H1 (cell line): ENCODE data around the gene MAGI1. TPM values are rescaled to one million over a fixed set of nuclear protein-coding genes. Genes with fewer than 3 reads are reported as not detected.
A peak's percentile ranks its signal among the peaks of the same experiment; 100 is the strongest.

Experiments
- CTCF ChIA-PET: fragments of 300-600 bp; sonication (Branson Sonifier 250); formaldehyde crosslinking; loops from one replicate; lab custom pipeline; 2021; ENCODE audit not compliant: partially characterized antibody; lab: Charles Lee
- POLR2A ChIA-PET: fragments of 300-600 bp; sonication (Branson Sonifier 250); formaldehyde crosslinking; loops from one replicate; lab custom pipeline; 2021; ENCODE audit warnings: inconsistent platforms; ENCODE audit not compliant: partially characterized antibody; lab: Charles Lee
- DNase-seq, 2 experiments: peaks; one replicate each; pipeline versions ENCODE4 v3.0.0 to v3.0.0-alpha.2; 2010 to 2022; ENCODE audit warnings: low spot score in 2 of 2, low read depth in 1 of 2, mixed read lengths in 1 of 2
- FAIRE-seq: peaks from 2 replicates; lab custom pipeline; 2011; peaks lifted over from hg19 to GRCh38; lab: Jason Lieb, UNC
- H2AFZ ChIP-seq: 2 replicates; pipeline ENCODE4 v1.8.1; 2012; ENCODE audit warnings: low read length, inconsistent platforms
- H2AK5ac ChIP-seq: 2 replicates; pipeline ENCODE4 v1.6.1; 2013; ENCODE audit warnings: low read depth, low read length
- H2BK120ac ChIP-seq: replicated peaks from 2 replicates; pipeline ENCODE3; 2013; ENCODE audit warnings: low read depth, low read length, inconsistent platforms
- H2BK12ac ChIP-seq: 2 replicates; pipeline ENCODE4 v1.6.1; 2013; ENCODE audit warnings: low read depth, low read length
- H2BK15ac ChIP-seq: 2 replicates; pipeline ENCODE4 v1.6.1; 2013; ENCODE audit warnings: low read length
- H2BK20ac ChIP-seq: 2 replicates; pipeline ENCODE4 v1.6.1; 2013; ENCODE audit warnings: low read length
- H2BK5ac ChIP-seq: 2 replicates; pipeline ENCODE4 v1.6.1; 2013; ENCODE audit warnings: low read depth, low read length
- H3K14ac ChIP-seq: 2 replicates; pipeline ENCODE4 v1.6.1; 2013; ENCODE audit warnings: inconsistent platforms; ENCODE audit not compliant: insufficient read length
- H3K18ac ChIP-seq: 2 replicates; pipeline ENCODE4 v1.6.1; 2013; ENCODE audit warnings: low read length; ENCODE audit errors: extremely low read depth
- H3K23ac ChIP-seq: 2 replicates; pipeline ENCODE4 v1.6.1; 2013; ENCODE audit warnings: inconsistent platforms; ENCODE audit not compliant: insufficient read length
- H3K23me2 ChIP-seq: 2 replicates; pipeline ENCODE4 v1.6.1; 2013; ENCODE audit warnings: low read depth, low read length
- H3K27ac ChIP-seq: 2 replicates; pipeline ENCODE4 v1.6.1; 2011; ENCODE audit warnings: low read depth, low read length, inconsistent platforms
- H3K27me3 ChIP-seq, 4 experiments: replicated peaks in 1 of 4; 1 replicate in 1 of 4; 2 replicates in 3 of 4; pipeline versions ENCODE4 v1.6.1 to v1.8.1; 2011 to 2013; ENCODE audit warnings: low read length in 3 of 4, mild to moderate bottlenecking in 3 of 4, inconsistent platforms in 2 of 4, mixed read lengths in 2 of 4, moderate library complexity in 1 of 4; ENCODE audit not compliant: control insufficient read depth in 3 of 4, insufficient read depth in 3 of 4; ENCODE audit errors: extremely low read depth in 1 of 4
- H3K36me3 ChIP-seq, 4 experiments: 2 replicates each; pipeline versions ENCODE4 v1.6.1 to v1.8.1; 2011 to 2013; ENCODE audit warnings: mild to moderate bottlenecking in 4 of 4, low read length in 3 of 4, moderate library complexity in 2 of 4, control low read depth in 1 of 4, inconsistent platforms in 1 of 4; ENCODE audit not compliant: insufficient read depth in 4 of 4, control insufficient read depth in 2 of 4
- H3K4ac ChIP-seq: replicated peaks from 2 replicates; pipeline ENCODE3; 2013; ENCODE audit warnings: low read length, low read depth, mixed read lengths, inconsistent platforms; ENCODE audit not compliant: insufficient read length
- H3K4me1 ChIP-seq, 4 experiments: replicated peaks in 1 of 4; 1 replicate in 1 of 4; 2 replicates in 3 of 4; pipeline versions ENCODE4 v1.6.1 to v1.8.1; 2011 to 2013; ENCODE audit warnings: low read length in 3 of 4, inconsistent platforms in 2 of 4, mixed read lengths in 1 of 4; ENCODE audit not compliant: insufficient read depth in 4 of 4, control insufficient read depth in 3 of 4
- H3K4me2 ChIP-seq, 2 experiments: 2 replicates each; pipeline versions ENCODE4 v1.6.1 to v1.8.1; 2011 to 2013; ENCODE audit warnings: low read depth in 2 of 2, low read length in 2 of 2, control low read depth in 1 of 2, inconsistent platforms in 1 of 2, mild to moderate bottlenecking in 1 of 2; ENCODE audit not compliant: insufficient read depth in 1 of 2
- H3K4me3 ChIP-seq, 4 experiments: fragments of 200-600, 300-600 bp in 1 of 4; sonication (generic), shearing (Covaris generic), sonication (Bioruptor Twin) in 1 of 4; 2 replicates each; pipeline versions ENCODE4 v1.5.1 to v1.8.1; 2011 to 2016; ENCODE audit warnings: low read length in 4 of 4, low read depth in 3 of 4, control low read depth in 2 of 4, inconsistent platforms in 2 of 4, mild to moderate bottlenecking in 2 of 4, mixed read lengths in 1 of 4, moderate library complexity in 1 of 4; ENCODE audit not compliant: insufficient read depth in 2 of 4; ENCODE audit errors: extremely low read depth in 1 of 4
- H3K56ac ChIP-seq: replicated peaks from 2 replicates; pipeline ENCODE3; 2013; ENCODE audit warnings: low read depth, mild to moderate bottlenecking, mixed read lengths, low read length, inconsistent platforms; ENCODE audit not compliant: insufficient read length
- H3K79me1 ChIP-seq: 2 replicates; pipeline ENCODE4 v1.6.1; 2013; ENCODE audit warnings: low read depth, low read length, control low read depth
- H3K79me2 ChIP-seq, 2 experiments: 2 replicates each; pipeline versions ENCODE4 v1.6.1 to v1.8.1; 2012 to 2013; ENCODE audit warnings: low read length in 2 of 2, mild to moderate bottlenecking in 2 of 2, inconsistent platforms in 1 of 2; ENCODE audit not compliant: insufficient read depth in 2 of 2, control insufficient read depth in 1 of 2
- H3K9ac ChIP-seq, 4 experiments: replicated peaks in 1 of 4; 1 replicate in 1 of 4; 2 replicates in 3 of 4; pipeline versions ENCODE4 v1.6.1 to v1.8.1; 2011 to 2013; ENCODE audit warnings: low read depth in 3 of 4, low read length in 3 of 4, control low read depth in 2 of 4, mild to moderate bottlenecking in 2 of 4, moderate library complexity in 2 of 4, inconsistent platforms in 1 of 4; ENCODE audit errors: extremely low read depth in 1 of 4
- H3K9me3 ChIP-seq, 2 experiments: 2 replicates each; pipeline versions ENCODE4 v1.6.1 to v1.8.1; 2012 to 2013; ENCODE audit warnings: mild to moderate bottlenecking in 2 of 2, moderate library complexity in 2 of 2, control low read depth in 1 of 2, inconsistent platforms in 1 of 2, low read depth in 1 of 2, low read length in 1 of 2, mixed read lengths in 1 of 2; ENCODE audit not compliant: insufficient read depth in 2 of 2
- H4K20me1 ChIP-seq, 2 experiments: replicated peaks in 1 of 2; 2 replicates each; pipeline versions ENCODE3 to v1.8.1; 2011 to 2013; ENCODE audit warnings: inconsistent platforms in 2 of 2, low read length in 2 of 2, mild to moderate bottlenecking in 1 of 2; ENCODE audit not compliant: insufficient read depth in 2 of 2, control insufficient read depth in 1 of 2
- H4K5ac ChIP-seq: 2 replicates; pipeline ENCODE4 v1.6.1; 2013; ENCODE audit warnings: low read length, low read depth, mixed read lengths, inconsistent platforms; ENCODE audit not compliant: insufficient read length
- H4K8ac ChIP-seq: 2 replicates; pipeline ENCODE4 v1.8.0; 2013; ENCODE audit warnings: mild to moderate bottlenecking, moderate library complexity, low read length, inconsistent platforms; ENCODE audit not compliant: insufficient read depth; ENCODE audit errors: extremely low read depth
- H4K91ac ChIP-seq: replicated peaks from 2 replicates; pipeline ENCODE3; 2013; ENCODE audit warnings: low read length, mixed read lengths, inconsistent platforms; ENCODE audit not compliant: insufficient read length
- BCL11A ChIP-seq, 2 experiments: IDR thresholded peaks; one replicate each; pipeline ENCODE4 v1.6.1; 2011; ENCODE audit warnings: low read depth in 2 of 2, low read length in 2 of 2, mild to moderate bottlenecking in 2 of 2
- CHD2 ChIP-seq: IDR thresholded peaks from 2 replicates; pipeline ENCODE4 v1.6.1; 2012; ENCODE audit warnings: low read length, improper control_type of control experiment
- EGR1 ChIP-seq: IDR thresholded peaks from 2 replicates; pipeline ENCODE4 v1.6.1; 2011; ENCODE audit warnings: low read depth, low read length, borderline replicate concordance
- FOSL1 ChIP-seq: IDR thresholded peaks from 2 replicates; pipeline ENCODE4 v1.6.1; 2011; ENCODE audit warnings: mild to moderate bottlenecking, low read depth, low read length, moderate library complexity; ENCODE audit not compliant: insufficient read depth
- JUN ChIP-seq: IDR thresholded peaks from 2 replicates; pipeline ENCODE4 v1.6.1; 2011; ENCODE audit warnings: low read depth, mild to moderate bottlenecking, improper control_type of control experiment, low read length
- JUND ChIP-seq: IDR thresholded peaks from 2 replicates; pipeline ENCODE4 v1.6.1; 2011; ENCODE audit warnings: mild to moderate bottlenecking, improper control_type of control experiment, low read length
- POU5F1 ChIP-seq: IDR thresholded peaks from 2 replicates; pipeline ENCODE4 v1.6.1; 2011; ENCODE audit warnings: low read depth, mild to moderate bottlenecking, low read length, moderate library complexity
- RXRA ChIP-seq: IDR thresholded peaks from 2 replicates; pipeline ENCODE4 v1.6.1; 2011; ENCODE audit warnings: low read depth, mild to moderate bottlenecking, low read length, moderate library complexity; ENCODE audit not compliant: insufficient read depth
- SAP30 ChIP-seq: fragments of 300-600 bp; sonication (generic); IDR thresholded peaks from 2 replicates; pipeline ENCODE4 v1.7.1; 2012; ENCODE audit warnings: low read length, moderate library complexity, mild to moderate bottlenecking, inconsistent platforms; ENCODE audit not compliant: insufficient read depth, insufficient replicate concordance
- SIX5 ChIP-seq: IDR thresholded peaks from 2 replicates; pipeline ENCODE4 v1.6.1; 2011; ENCODE audit warnings: mild to moderate bottlenecking, low read depth, low read length
- TBP ChIP-seq: IDR thresholded peaks from 2 replicates; pipeline ENCODE4 v1.6.1; 2011; ENCODE audit warnings: low read depth, low read length, improper control_type of control experiment
- WGBS, 2 experiments: shearing (Covaris generic) in 1 of 2; methylation state at CpG; one replicate each; pipeline versions ENCODE4 v1.1.6 to v1.1.7; 2013 to 2015; ENCODE audit warnings: low lambda C conversion rate in 2 of 2, mixed read lengths in 2 of 2, inconsistent platforms in 1 of 2, low coverage in 1 of 2, missing lambda C conversion rate in 1 of 2; ENCODE audit not compliant: insufficient replicate concordance in 2 of 2, insufficient coverage in 1 of 2, insufficient read length in 1 of 2; ENCODE audit errors: extremely low coverage in 1 of 2, missing lambda C conversion rate in 1 of 2; 5-methylcytosine and 5-hydroxymethylcytosine counted together
- polyA plus RNA-seq, 7 experiments: library from polyadenylated mRNA; depleted of rRNA in 3 of 7; stranded (reverse) in 5 of 7; unstranded in 2 of 7; fragments of >200 nt in 5 of 7; fragments of 200-250 nt in 2 of 7; gene quantifications; 1 replicate in 5 of 7; 2 replicates in 1 of 7; 4 replicates in 1 of 7; pipeline versions ENCODE4 v1.2.1 to v1.2.3, GENCODE V29; 2011 to 2013; ENCODE audit warnings: missing spikeins in 2 of 7, mixed read lengths in 2 of 7
- total RNA-seq: library from RNA; stranded (reverse); fragmentation: NEBNext Ultra II Directional; extraction: Animal tissue kit (Norgen Biotek cat#: 25700); gene quantifications from 2 replicates; pipeline ENCODE4 v1.2.1, GENCODE V29; 2021
- TF ChIP-seq, protein P1 (sequence below): IDR thresholded peaks from 2 replicates; pipeline ENCODE4 v1.6.1; 2012; ENCODE audit warnings: inconsistent platforms

Gene MAGI1
- total and polyA plus RNA-seq, 2 of the 8 experiments (the other 6 are each of a cell fraction or from before 2014, with no cell fraction given), result 19.8 to 78.0 TPM

GRCh38 chr3:65356331-65357248 lies 682.1 kb downstream of the MAGI1 start:
- H2BK120ac ChIP-seq, result no peak overlapping the region
- no peak overlapping the region for H2BK20ac ChIP-seq
- H4K5ac ChIP-seq, result no peak overlapping the region
- DNase-seq (no peak), FAIRE-seq (no peak)
- H2BK15ac ChIP-seq, result no peak overlapping the region
- H2BK12ac ChIP-seq, result no peak overlapping the region
- no peaks in the 10 kb centered on the region for H4K20me1 ChIP-seq
- WGBS, 2 experiments, result 56% methylated on average over 65 of the region's 74 CpGs; no CpG with 5 or more reads in 1 of the 2 experiments
- no peak overlapping the region for H3K23ac ChIP-seq
- H3K79me1 ChIP-seq, result no peaks in the 10 kb centered on the region
- no peak overlapping the region for H3K56ac ChIP-seq
- CTCF ChIA-PET, result no interaction called here
- H2AK5ac ChIP-seq, result no peak overlapping the region
- no peak overlapping the region for H3K4ac ChIP-seq
- peak overlapping the region; percentile 60 to 63 for H3K4me2 ChIP-seq
- peaks cover 0 to 8% (median 2%) of the 10 kb centered on the region in 4 experiments; a peak in 4 of 7 replicates for H3K4me1 ChIP-seq
- H3K23me2 ChIP-seq, result no peaks in the 10 kb centered on the region; the same call in 1 of the 2 replicates
- H4K8ac ChIP-seq, result peak overlapping the region; percentile 46; the same call in 1 of the 2 replicates
- peak overlapping the region; percentile 1; the same call in 1 of the 2 replicates for H3K27ac ChIP-seq
- H2BK5ac ChIP-seq, result no peak overlapping the region
- no peak overlapping the region for H2AFZ ChIP-seq
- peaks cover 2 to 25% (median 13%) of the 10 kb centered on the region in 4 experiments; a peak in 7 of 8 replicates for H3K36me3 ChIP-seq
- H3K14ac ChIP-seq, result no peak overlapping the region
- POLR2A ChIA-PET, result no interaction called here
- peak overlapping the region; percentile 7 to 47 (median 13); a peak in 4 of 8 replicates for H3K4me3 ChIP-seq
- H3K18ac ChIP-seq, result no peak overlapping the region
- H3K9ac ChIP-seq, result no peak overlapping the region
- no peak overlapping the region for H4K91ac ChIP-seq
- H3K27me3 ChIP-seq, result no peaks in the 10 kb centered on the region
- H3K79me2 ChIP-seq, result no peaks in the 10 kb centered on the region
- no peaks in the 10 kb centered on the region for H3K9me3 ChIP-seq
- TF ChIP-seq EGR1 (no peak), BCL11A (IDR thresholded peaks at IDR 0.05; ENCODE audit: low read depth in 2 of 2, low read length in 2 of 2) (no peak), TBP (0 out of 2 replicates have a peak, but pooled peaks have one; percentile 9), POU5F1 (no peak), SAP30 (no peak), FOSL1 (no peak), RXRA (no peak), JUN (no peak), CHD2 (no peak), JUND (no peak), SIX5 (no peak)
- TF ChIP-seq, protein P1, sequence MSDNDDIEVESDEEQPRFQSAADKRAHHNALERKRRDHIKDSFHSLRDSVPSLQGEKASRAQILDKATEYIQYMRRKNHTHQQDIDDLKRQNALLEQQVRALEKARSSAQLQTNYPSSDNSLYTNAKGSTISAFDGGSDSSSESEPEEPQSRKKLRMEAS, result no peak
